ENCODE measurements around the gene PALB2.

PALB2 gene

GRCh38 chr16:23640931-23641765 lies at the start of gene PALB2, which contains the start of gene DCTN5:
Gene PALB2 (minus strand): TSS chr16:23641310. CDS start chr16:23641157, 153 bp downstream.
Gene DCTN5 (plus strand): TSS chr16:23641466. CDS start chr16:23641543, 77 bp downstream.
- peak; percentile 49 to 78 for DNase-seq

DNA sequence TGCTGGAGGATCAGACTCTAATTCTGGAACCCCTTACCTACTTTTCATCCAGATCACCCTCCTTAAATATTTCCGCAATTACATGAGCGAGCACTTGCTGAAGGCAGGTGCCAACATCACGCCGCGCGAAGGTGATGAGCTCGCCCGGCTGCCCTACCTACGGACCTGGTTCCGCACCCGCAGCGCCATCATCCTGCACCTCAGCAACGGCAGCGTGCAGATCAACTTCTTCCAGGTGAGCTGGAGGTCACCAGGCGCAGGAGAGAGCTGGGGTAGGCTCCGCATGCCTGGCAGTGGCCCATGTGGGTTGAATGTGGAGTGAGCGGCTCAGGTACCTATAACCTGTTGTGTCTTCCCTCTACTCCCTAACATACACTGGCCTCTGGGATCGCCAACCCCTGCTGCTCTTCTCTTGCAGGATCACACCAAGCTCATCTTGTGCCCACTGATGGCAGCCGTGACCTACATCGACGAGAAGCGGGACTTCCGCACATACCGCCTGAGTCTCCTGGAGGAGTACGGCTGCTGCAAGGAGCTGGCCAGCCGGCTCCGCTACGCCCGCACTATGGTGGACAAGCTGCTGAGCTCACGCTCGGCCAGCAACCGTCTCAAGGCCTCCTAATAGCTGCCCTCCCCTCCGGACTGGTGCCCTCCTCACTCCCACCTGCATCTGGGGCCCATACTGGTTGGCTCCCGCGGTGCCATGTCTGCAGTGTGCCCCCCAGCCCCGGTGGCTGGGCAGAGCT lies 48.5 kb upstream of the PALB2 start:
- no peak for DNase-seq

DNA sequence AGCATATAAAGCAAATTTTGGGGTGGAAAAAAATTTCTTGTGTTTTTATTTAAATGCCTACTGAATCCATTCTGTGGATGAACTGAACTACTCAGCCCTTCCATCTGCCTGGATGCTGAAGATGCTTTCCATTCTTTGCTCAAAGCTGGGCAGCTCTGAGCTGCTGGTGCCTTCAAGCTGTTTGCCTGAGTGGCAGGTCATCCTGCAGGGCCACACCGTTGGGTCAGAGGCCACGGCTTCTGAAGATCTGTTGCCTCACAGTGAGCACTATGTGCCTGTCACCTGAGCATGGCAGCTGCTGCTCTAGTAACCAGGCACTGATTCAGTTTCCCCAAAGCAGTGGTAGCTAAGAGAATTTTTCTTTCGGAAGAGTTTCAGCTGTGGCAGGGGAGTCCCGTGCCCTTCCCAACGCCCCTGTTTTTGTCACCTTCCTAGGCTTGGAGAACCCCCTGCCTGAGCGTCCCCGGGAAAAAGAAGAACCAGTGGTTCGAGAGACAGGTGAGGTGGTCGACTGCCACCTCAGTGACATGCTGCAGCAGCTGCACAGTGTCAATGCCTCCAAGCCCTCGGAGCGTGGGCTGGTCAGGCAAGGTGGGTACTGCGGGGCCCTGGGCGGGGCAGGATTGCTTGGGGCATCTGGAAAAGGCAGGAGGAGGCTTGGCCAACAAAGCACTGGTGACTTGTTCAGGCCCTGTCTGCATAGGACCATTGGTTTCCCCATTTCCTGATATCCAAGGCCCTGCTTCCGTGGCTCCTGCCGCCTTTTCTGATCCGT lies 46.1 kb upstream of the PALB2 start:
- no peak for DNase-seq

DNA sequence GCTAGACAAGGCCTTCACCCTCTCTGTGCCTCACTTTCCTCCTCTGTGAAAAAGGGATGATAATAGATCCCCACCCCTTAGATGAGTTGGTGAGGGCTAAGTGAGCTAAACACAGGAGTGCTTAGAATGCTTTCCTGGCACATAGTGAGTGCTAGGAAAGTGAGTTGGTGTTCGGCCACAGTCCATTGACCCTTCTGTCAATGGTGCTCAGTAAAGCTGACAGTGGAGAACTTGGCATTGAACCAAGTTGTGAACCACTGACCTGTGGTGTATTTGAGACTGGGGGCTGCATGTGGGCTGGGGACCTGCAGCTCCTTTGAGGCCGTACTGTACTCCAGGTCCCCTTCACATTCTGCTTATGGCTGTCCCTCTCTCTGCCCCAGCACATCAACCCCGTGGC lies 42.4 kb upstream of the PALB2 start:
- no peak for DNase-seq

- no peak for DNase-seq
These were observed 41.1 kb upstream of the PALB2 start for GRCh38 chr16:23682181-23682580.

- no peak for DNase-seq
These were observed 38.9 kb upstream of the PALB2 start for GRCh38 chr16:23679986-23680336.

DNA sequence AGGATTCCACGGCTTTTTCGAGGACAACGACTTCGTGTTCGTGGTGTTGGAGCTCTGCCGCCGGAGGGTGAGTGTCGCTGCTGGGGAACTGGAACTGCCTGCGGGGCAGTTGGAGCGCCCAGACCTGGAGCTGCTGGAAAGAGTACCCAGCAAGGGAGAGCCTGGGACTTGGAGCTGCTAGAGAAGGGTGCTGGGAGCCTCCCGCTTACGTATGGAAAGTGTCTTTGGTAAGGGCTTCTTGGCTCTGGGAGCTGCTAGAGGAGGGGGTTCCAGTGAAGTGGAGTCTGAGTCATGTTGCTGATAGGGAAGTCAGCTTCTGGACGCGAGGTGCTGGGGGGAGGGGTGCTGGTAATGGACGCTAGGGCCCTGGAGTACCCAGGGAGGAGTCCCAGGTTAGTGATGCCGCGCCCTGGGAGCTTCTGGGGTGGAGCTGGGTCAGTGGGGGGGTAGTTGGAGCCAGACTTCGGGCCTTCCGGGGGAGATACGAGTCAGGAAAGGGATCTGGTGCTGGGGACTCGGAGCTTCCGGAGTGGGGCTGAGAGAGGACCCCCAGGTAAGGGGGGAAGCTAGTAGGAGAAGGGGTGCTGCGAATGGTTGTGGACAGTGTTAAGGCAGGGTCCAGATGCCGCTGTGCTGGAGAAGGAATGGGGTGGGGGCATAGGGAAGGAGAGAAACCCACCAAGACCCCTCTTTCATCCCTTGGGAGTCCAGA lies 38.3 kb upstream of the PALB2 start:
- peak in 1 of 2 donors; percentile 59 for DNase-seq

DNA sequence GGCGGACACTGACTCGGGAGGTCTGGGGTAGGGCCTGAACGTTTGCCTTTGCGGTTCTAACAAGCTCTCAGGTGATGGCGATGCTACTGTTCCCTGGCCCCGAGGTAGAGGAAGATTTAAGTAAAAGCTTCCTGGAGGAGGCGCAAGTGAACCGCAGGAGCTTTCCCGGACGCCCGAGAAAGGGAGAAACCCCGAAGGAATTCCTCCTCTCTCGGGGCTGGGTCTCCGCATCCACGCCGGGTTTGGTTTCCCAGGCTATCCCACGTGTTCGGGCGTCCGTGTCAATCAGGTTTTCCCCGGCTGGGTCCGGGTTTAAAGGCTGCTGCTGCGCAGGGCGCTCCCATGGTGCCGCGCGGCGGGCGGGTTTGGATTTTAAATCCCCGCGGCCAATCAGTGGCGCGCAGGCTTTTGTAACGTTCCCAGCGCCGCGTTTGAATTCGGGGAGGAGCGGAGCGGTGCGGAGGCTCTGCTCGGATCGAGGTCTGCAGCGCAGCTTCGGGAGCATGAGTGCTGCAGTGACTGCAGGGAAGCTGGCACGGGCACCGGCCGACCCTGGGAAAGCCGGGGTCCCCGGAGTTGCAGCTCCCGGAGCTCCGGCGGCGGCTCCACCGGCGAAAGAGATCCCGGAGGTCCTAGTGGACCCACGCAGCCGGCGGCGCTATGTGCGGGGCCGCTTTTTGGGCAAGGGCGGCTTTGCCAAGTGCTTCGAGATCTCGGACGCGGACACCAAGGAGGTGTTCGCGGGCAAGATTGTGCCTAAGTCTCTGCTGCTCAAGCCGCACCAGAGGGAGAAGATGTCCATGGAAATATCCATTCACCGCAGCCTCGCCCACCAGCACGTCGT lies 37.5 kb upstream of the PALB2 start, which contains the start of gene PLK1:
Gene PLK1 (plus strand): TSS at position 460 of the 844 bp plus-strand sequence. CDS start 44 bp downstream, at position 504.
- DNase-seq: peak; percentile 33 to 49

GRCh38 chr16:23676924-23677480 lies 35.9 kb upstream of the PALB2 start:
- no peak for DNase-seq

DNA sequence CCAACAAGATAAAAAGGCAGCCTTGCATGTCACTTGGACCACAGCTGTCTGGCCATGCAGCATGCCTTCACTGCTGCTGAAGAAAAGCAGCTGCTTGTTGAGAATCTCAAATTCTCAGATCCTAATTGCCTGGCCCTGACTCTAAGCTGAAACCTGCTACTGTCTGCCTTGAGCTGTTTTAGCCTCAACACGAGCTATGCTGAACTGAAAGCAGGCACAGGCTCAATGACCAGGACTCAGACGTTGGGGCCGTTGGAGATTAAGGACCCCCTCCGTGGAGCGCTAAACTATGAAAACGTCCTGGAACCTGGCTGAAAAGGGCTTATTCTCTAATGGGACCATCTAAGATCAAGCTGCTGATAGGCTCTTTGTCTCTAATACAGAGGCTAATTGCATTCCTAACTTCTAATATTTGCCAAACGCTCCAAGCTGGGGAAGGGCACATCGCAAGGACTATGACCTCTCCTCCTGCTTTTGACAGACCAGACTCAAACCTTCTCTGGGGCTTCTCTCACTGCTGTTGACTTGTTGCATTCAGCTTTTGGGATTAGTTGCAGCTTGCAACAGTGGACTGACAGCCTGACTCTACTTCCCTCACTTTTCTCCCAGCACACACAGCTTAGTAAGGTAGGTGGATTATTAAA lies 33.0 kb upstream of the PALB2 start:
- no peak for DNase-seq

DNA sequence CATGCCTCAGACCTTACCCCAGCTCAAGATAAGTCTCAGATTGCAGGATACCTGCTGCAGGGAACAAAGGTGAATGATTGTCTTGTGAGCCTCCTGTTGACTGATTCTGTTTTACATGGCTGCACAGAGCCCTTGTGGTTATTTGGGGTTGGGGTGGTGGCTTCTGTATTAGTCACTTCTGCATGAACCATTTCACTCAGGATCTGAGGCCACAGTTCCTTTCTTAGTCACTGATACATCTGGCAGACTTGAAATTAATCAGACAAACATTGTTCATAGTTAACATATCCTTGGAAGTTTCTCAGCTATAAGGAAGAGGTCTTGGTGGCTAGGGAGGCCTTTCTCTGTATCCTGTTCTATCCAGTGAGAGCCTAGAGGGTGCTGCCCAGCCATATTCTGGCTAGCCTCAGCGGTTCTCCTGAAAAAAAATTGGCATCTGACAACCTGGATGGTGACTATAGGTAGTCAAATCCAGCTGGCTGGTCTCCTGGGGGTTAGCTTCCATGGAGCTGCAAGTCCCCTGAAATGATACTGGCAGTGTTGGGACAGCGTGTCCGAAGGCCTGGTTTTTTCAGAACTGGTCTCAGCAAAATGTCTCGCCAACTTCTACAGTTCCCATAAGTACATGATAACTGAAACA lies 29.1 kb upstream of the PALB2 start:
- no peak for DNase-seq

- DNase-seq: no peak
These were observed 27.8 kb upstream of the PALB2 start for GRCh38 chr16:23668873-23669272.

DNA sequence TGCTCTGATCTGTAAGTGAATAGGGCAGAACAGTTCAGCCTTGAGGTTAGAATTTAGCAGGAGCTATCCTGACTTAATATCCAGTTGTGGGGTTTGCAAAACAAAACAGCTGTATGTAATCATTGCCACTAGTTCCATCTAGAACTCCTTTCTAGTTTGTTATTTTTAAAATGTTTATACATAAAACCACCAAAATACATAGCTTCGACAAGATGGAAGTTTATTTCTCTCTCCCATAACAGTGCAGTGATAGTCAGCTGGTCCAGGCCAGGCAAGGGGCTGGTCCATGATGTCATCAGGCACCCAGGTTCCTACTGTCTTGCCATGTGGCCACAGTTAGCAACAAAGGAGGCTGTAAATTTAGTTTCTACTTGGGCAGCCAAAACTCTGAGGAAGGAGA lies 27.1 kb upstream of the PALB2 start:
- DNase-seq: no peak

DNA sequence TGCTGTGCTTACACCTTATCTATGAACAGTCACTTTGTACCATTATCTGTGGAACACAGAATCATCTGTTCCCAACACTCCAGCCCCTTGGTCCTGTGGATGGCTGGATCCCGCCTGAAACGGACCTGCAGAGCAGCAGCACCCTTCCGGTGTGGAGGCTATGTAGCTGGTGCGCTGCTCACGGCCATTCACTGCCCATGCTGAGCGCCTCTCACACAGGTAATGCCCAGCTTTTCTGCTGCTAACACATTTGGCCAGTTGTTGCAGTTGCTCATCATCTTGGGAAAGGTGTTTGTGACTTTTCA lies 26.2 kb upstream of the PALB2 start:
- no peak for DNase-seq

- DNase-seq: no peak
These were observed 25.7 kb upstream of the PALB2 start for GRCh38 chr16:23666571-23667354.

DNA sequence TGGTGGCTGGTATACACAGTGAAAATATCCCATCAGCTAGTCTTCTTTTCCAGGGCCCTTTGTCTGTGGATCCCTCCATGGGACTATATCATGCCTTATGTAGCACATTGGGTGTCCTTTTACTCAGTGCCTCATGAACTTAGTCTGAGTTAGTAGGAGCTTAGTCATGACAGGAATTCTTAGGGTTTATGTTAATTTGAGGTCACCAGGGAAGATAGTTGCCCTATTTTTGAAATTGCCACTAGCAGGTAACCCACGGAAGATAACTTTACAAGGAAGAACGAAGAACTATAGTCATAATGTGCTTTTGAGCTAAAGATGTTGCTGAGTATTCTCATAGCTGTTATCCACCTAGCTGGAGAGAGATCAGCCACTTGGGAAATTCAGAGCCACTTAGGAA lies 22.8 kb upstream of the PALB2 start:
- no peak for DNase-seq

GRCh38 chr16:23651943-23652468 lies 10.9 kb upstream of the PALB2 start:
- DNase-seq: no peak

GRCh38 chr16:23650674-23651416 lies 9.7 kb upstream of the PALB2 start:
- no peak for DNase-seq
